GM19372 (cell line): ENCODE results near the gene PLCD3.

ENCODE experiments used
- ATAC-seq: cut with Tn5 transposase; IDR thresholded peaks from one replicate; pipeline ENCODE4 v1.9.1; 2021; ENCODE audit warnings: mild to moderate bottlenecking, low read depth, moderate library complexity; ENCODE audit not compliant: unreplicated experiment

The PLCD3 gene

GRCh38 chr17:45081047-45081703 lies 51.1 kb downstream of the PLCD3 start:
- no peak for ATAC-seq

DNA sequence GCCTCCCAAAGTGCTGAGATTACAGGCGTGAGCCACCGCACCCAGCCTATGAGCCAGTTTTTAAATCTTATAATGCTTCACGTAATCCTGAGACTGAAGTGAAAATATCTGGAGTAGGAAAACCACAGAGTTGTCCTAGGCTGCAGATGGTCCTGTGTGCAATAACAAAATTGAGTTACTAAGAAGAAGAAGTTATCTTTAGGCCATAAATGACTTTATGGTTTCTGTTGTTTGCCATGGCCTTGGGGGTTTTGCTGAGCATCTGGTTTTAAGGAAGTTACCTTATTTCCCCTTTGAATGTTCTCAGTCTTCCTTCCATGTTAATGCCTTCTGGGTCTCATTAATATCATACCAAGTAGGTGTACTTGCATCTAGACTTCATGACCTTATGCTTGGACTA lies 54.7 kb downstream of the PLCD3 start:
- ATAC-seq: no peak

DNA sequence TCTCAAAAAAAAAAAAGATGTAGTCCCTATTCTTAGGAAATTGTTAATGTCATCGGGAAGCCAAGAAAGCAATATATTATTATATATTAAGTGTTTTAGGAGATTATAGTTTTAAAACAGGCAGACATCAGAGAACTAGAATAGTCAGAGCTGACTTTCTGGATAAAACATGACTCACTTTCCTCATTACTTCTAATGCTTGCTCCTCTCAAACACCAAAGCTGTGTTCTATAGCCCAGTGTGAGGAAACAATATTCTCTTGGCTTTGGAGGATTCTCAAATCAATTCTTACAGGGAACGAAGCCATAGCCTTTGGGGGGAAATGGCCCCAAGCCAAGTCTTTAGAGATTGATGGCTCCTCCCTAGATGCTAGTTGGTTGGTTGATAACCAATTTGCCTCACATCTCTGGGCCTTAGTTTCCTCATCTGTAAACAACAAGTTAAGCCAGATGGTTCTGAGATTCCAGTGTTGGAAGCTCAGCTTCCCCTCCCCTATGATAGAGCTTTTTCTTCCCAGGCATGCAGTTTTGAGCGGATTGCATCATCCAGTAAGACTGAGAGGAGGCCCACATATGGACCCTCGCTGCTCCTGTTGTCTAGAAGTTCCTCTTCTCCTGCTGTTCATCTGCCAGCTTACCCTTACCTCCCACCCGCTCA lies 58.8 kb downstream of the PLCD3 start:
- ATAC-seq: no peak

- ATAC-seq: no peak
Observed at GRCh38 chr17:45070809-45071208, 61.5 kb downstream of the PLCD3 start.

GRCh38 chr17:45070001-45070400 lies 62.3 kb downstream of the PLCD3 start:
- no peak for ATAC-seq

DNA sequence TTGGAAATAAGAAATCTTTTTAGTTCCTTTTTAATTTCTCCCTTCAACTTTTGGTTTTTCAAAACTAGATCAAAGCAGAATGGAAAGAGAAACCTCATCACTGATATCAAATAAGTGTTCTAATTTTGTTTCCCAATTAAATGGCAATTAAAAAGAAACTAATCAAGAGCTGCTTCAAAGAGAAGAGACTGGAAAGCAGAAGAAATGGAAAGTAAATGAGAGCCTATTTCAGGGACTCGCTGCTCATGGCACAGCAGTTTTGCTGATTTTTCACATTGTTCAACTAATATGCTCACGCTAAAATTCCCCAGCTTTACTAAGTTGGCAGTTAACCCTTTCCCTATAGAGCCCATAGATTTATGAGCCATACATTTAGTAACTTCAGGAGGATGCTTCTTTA lies 64.7 kb downstream of the PLCD3 start:
- no peak for ATAC-seq

- ATAC-seq: no peak
Observed at GRCh38 chr17:45063198-45063597, 69.1 kb downstream of the PLCD3 start.

GRCh38 chr17:45061606-45062205 lies 70.6 kb downstream of the PLCD3 start:
- ATAC-seq: no peak

GRCh38 chr17:45060797-45061605 lies 71.3 kb downstream of the PLCD3 start, which contains the start of gene NMT1:
TSS of gene NMT1 (plus strand) at chr17:45061317. CDS start at chr17:45061330, 13 bp downstream.
- peak; percentile 87 for ATAC-seq

DNA sequence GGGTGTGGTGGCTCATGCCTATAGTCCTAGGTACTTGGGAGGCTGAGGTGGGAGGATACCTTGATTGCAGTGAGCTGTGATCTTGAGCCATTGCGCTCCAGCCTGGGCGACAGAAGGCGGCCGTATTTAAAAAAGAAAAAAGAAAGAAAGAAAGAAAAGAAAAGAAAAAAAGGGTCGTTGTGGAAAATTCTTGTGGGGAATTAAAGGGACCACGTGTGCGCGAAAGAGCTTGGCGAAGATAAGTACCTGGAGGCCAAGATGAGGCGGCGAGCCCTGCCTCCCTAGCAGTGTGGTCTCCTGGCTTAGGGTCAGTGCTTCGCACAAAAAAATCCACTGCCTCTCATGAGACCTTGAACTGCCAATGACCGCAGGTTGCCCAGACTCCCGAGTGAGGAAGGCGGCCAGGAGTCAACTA lies 71.9 kb downstream of the PLCD3 start:
- ATAC-seq: no peak
